Activated T-helper 1 cell treated with anti-CD3 and anti-CD28 coated beads, Interleukin-2, amount 50 U/mL, for 16 hours (primary cell): ENCODE measurements around the gene LIN28B.
"Not testable (repeated sequence)": the region's sequence is repeated elsewhere in the genome, so short reads cannot be mapped to it uniquely, and the experiment has no call there.

Experiments
- DNase-seq, 2 donors: peaks; one replicate each; pipeline ENCODE4 v3.0.0-alpha.2; 2020; ENCODE audit warnings: low read depth in 1 of 2, low spot score in 1 of 2

Gene LIN28B

GRCh38 chr6:104956731-104957294, at the start of gene LIN28B:
Gene LIN28B, plus strand, starts transcription at chr6:104957107. Its CDS starts 144 bp downstream, at chr6:104957251.
- DNase-seq: no peak

DNA sequence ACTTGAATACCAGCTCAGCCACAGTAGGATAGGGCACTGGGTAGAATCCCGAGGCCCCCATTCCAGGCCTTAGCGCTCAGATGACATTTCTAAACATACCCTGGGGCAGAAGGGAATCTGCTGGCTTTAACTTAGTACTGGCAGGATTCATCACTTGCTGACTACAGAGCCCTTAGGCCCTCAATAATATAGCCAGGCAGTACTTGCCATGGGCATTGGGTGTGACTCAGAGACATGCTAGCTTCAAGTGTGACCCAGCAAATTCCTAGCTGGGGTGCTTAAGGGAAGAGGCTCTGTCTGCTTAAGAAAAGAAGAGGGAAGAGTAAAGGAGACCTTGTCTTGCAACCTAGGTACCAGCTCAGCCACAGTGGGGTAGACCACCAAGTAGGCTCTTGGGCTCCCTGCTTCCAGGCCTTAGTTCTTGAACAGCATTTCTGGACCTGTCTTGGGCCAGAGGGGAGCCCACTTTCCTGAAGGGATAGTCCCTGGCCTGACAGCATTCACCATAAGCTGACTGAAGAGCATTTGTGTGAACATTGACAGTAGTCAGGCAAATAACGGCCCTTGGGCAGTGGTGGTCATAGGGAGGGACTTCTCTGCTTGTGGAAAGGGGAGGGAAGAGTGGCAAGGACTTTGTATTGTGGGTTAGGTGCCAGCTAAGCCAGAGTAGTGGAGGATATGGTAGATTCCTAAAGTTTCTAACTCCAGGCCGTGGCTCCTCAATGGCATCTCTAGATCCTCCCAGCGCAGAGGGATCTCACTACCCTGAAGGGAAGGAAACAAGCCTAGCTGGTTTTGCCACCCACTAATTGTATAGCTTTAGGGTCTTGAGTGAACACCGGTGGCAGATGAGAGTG, 48.6 kb upstream of the LIN28B start:
- no peak for DNase-seq

- DNase-seq: no peak
These were observed 47.9 kb upstream of the LIN28B start for GRCh38 chr6:104908888-104909525.

DNA sequence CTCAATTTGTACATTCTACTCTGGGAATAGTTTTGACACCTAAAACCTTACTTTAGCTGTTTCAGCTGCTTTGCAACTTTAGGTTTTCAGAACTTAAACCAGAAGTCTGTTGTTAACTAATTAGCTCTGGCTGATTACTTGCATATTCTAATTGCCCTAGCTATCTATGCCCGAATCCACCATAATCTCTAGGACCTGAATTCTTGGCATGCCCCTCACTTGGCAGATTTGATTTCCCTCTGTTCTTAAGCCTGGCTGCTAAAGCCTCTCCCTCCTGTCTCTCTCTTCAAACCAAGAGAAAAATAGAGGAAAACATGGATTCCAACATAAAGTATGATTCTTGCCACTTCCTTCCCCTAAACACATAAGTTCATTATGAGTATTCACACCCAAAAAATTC, 35.0 kb upstream of the LIN28B start:
- DNase-seq: no peak

DNA sequence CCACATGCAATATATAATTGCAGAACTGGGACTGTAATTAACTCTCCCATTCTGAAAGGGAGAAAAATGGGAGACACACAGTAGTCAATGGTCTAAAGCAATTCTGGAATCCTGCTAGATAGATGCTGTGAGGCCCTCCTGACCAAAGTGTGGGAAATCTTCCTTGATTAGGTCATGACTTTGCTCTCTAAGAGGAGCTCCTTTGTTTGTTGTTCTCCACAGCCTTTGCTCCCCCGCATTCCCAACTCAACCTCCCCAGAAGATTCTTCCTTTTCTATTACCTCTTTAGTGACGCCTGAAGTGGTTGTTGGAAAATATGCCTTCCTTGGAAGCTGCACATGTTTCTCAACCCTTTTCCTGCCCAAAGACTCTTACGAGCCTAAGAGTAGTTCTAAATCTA, 28.8 kb upstream of the LIN28B start:
- DNase-seq: no peak

DNA sequence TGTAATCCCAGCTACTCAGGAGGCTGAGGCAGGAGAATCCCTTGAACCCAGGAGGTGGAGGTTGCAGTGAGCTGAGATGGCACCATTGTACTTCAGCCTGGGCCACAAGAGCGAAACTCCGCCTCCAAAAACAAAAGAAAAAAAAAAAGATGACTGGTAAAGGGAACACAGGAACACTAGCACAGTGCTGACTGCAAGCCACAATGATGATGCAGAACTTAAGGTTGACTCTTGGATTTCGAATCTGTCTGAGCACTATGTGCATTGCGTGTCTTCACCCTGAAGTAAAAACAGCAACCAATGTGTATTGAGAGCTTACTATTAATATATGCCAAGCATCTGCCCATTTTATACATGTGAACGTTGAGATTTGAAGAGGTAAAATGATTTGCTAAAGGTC, 27.6 kb upstream of the LIN28B start:
- DNase-seq: no peak

- DNase-seq: no peak
These were observed 26.0 kb upstream of the LIN28B start for GRCh38 chr6:104930939-104931338.

GRCh38 chr6:104936766-104937535, 20.0 kb upstream of the LIN28B start:
- no peak for DNase-seq

DNA sequence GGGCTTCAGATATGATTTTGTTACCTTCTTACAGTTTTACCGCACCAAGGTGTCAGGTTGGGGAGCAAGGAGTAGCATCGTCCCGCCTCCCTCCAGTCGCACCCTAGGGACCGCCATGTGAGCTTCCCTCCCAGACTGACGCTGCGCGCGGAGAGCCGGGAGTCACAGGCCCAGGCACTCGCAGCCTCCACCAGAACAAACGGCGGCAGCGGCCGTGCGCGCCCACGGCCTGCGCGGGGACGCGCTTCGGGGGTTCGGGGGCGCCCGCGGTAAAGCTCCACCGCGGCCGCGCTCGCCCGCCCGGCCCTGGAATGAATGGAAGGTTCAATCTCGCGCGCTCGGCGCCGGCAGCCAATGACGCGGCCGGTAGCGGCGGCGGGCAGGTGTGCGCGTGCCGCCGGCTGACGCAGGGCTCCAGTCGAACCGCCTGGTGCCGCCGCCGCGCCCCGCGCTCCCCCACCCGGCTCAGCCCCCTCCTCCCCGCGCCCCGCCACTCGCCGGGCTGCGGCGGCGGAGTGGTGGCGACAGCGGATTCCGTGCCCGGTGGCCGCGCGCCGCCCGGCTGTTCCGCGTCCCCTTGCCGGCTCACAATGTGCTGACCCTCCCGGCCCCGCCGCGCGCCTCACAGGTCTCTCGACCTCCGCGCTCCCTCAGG, 16.5 kb upstream of the LIN28B start:
- no peak for DNase-seq

- DNase-seq: no peak
These were observed 15.8 kb upstream of the LIN28B start for GRCh38 chr6:104940893-104941728.

- no peak for DNase-seq
These were observed 15.2 kb upstream of the LIN28B start for GRCh38 chr6:104941729-104942091.

GRCh38 chr6:104943781-104944180, 13.1 kb upstream of the LIN28B start:
- no peak for DNase-seq

DNA sequence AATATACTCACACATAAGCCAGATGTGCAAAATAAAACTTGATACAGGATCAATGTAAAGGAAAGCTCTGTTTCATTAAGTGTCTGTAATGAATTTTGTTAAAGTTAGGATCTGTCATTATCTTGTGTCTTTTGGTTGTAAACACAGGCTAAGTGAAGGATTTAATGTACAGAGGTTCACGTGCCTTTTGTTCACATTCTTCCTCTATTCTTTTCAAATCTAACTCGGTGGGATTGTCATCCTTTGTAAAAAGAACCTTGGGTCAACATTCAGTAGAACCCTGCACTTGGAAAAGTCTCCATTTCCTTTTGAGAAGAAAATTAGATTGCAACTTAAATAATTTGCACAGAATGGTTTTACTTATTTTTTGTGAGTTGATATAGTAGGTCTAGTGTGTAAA, 7.7 kb upstream of the LIN28B start:
- DNase-seq: no peak

GRCh38 chr6:104951677-104952076, 5.2 kb upstream of the LIN28B start:
- DNase-seq: no peak

- DNase-seq: no peak
These were observed 4.0 kb upstream of the LIN28B start for GRCh38 chr6:104952911-104953399.

DNA sequence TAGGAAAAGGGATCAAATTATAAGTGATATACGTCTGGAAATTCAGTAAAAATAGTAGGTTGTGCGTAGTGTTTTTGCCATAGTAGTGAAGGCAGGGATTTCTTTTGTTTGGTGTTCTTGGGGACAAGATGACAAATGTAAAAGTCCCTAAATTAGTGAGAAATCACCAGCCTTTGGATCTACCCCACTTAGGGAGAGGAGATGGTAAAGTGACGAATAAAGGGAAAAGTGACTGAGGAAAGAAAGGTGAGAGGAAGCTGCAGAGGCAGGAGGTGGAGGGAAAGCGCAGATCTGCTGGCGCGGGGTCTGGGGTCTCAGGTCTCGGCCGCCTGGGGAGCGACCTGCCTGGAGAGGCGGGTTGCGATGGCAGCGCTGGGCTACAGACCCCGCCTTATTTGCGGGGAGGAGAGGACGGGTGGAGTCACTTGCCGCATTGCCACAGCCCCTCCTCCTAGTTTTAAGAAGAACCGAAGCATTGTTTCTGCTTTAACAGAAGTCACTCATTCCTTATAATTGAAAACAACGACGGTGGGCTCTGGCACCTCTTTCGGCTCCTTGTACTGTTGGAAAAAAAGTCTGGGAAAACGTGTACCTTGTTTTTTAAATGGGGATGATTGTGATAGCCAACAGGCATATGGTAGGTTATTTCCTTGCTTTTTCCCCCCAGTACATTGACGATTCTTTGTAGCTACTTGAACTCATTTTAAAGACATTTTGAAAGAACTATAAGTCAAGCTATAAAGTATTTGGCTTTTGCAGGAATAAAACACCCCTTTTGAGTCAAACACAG, 3.3 kb upstream of the LIN28B start:
- not testable (repeated sequence) for DNase-seq

DNA sequence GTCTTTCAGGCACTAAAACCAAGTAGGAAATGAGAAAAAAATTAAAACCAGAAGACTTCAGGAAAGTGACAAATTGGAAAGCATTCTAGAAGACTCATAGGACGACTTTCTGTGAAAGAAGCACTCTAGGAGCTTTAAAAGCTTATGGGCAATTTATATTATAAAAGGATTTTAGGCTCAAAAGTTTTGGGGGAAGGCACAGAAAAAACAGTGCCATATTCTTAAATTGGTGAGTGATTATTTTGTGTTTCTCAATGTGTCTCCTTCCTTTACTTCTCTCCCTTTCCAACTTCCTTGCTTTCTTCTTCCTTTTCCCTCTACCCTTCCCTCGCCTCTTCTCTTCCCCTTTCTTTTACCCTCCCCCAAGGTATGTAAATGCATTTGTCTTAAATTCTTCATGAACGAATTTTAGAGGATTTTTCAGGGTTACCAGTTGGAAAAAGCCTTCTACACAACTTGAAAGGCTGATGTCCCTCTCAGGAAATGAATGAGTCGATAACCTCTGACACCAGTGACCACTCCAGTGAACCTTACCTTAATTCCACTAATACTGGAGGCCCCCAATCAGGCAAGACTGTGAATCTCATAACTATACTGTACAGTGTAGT, 2.6 kb upstream of the LIN28B start:
- DNase-seq: no peak

GRCh38 chr6:104955491-104955890, 1.4 kb upstream of the LIN28B start:
- DNase-seq: no peak
